Activated CD4-positive, alpha-beta T cell treated with anti-CD3 and anti-CD28 coated beads, Interleukin-2, Interleukin-6, amounts not matched to agents 100 ng/mL and 50 ng/mL, durations not matched to agents 16 hours and 8 hours (primary cell): ENCODE results near the gene CAPN2.
"Not testable (repeated sequence)": the region's sequence is repeated elsewhere in the genome, so short reads cannot be mapped to it uniquely, and the experiment has no call there.

Experiments used
- DNase-seq: peaks from one replicate; pipeline ENCODE4 v3.0.0-alpha.2; 2020

CAPN2 gene

GRCh38 chr1:223740038-223740736 is 27.8 kb downstream of the CAPN2 start:
- DNase-seq = not testable (repeated sequence)

- DNase-seq = no peak
Measured at GRCh38 chr1:223741861-223742260, 29.5 kb downstream of the CAPN2 start.

- DNase-seq = no peak
Measured at GRCh38 chr1:223742856-223743517, 30.6 kb downstream of the CAPN2 start.

GRCh38 chr1:223745731-223746130 is 33.4 kb downstream of the CAPN2 start:
- DNase-seq = no peak

- DNase-seq = peak; percentile 60
Measured at GRCh38 chr1:223747838-223748335, 35.5 kb downstream of the CAPN2 start.

GRCh38 chr1:223748405-223748772 is 36.0 kb downstream of the CAPN2 start:
- peak; percentile 74 for DNase-seq

- DNase-seq = peak; percentile 68
Measured at GRCh38 chr1:223748773-223749733, 36.7 kb downstream of the CAPN2 start.

- DNase-seq = no peak
Measured at GRCh38 chr1:223750730-223751570, 38.6 kb downstream of the CAPN2 start.

GRCh38 chr1:223751696-223752095 is 39.4 kb downstream of the CAPN2 start:
- no peak for DNase-seq

- no peak for DNase-seq
Measured at GRCh38 chr1:223752721-223753515, 40.6 kb downstream of the CAPN2 start.

- no peak for DNase-seq
Measured at GRCh38 chr1:223754681-223755431, 42.5 kb downstream of the CAPN2 start.

- no peak for DNase-seq
Measured at GRCh38 chr1:223755432-223755792, 43.1 kb downstream of the CAPN2 start.

GRCh38 chr1:223755992-223756775 is 43.8 kb downstream of the CAPN2 start:
- no peak for DNase-seq

- DNase-seq = no peak
Measured at GRCh38 chr1:223756806-223757700, 44.7 kb downstream of the CAPN2 start.

- no peak for DNase-seq
Measured at GRCh38 chr1:223758734-223759133, 46.4 kb downstream of the CAPN2 start.

- no peak for DNase-seq
Measured at GRCh38 chr1:223759273-223759672, 46.9 kb downstream of the CAPN2 start.

- DNase-seq = no peak
Measured at GRCh38 chr1:223760833-223761232, 48.5 kb downstream of the CAPN2 start.

- DNase-seq = no peak
Measured at GRCh38 chr1:223761411-223761810, 49.1 kb downstream of the CAPN2 start.

GRCh38 chr1:223763251-223763650 is 50.9 kb downstream of the CAPN2 start:
- no peak for DNase-seq
